Measurements from ENCODE around the gene MYOM1. TPM values are rescaled to one million over a fixed set of nuclear protein-coding genes. Genes with fewer than 3 reads are reported as not detected.
A peak's percentile ranks its signal among the peaks of the same experiment; 100 is the strongest.

MYOM1 gene
- total RNA-seq, 1 donor from 2014 or later, result 0.57 TPM

DNA sequence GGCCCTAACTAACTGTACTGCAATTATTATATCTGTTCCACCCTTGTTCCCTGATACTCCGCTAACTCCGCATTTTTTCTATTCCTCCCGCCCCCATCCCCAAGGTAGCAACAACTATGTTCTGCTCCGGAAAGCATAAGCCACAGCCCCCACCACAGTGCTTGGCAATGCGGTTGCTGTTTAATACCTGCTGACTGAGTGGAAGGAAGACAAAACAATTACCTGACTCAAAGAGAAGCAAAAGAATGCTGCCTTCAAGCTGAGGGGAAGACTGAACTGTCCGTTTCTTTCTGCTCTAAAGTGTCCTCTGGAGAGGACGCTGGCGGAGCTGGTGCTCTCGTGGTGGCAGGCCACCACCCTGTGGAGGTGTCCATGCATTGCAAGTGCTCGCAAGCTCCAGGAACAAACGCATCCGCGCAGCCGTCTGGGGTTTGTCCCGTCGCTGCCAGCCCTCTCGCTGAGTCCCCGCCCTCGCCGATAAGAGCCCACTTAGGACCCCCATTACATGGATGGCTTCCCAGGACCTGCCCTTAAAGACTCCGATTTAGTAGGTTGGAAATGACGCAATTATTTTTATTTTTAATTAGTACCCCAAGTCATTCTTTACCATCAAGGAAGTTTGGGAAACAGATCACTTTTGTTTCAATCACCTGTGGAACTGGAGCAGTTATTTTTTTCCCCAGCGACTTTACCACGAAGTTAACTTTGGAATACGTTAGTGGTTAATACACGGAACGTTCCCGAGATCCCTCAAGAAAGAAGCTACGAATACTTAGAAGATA, 26.3 kb upstream of the MYOM1 start:
- H3K4me3 ChIP-seq (ENCODE audit: insufficient read depth, low read depth, low read length), result peak overlapping the region; percentile 99
- Mint-ChIP-seq H3K9me3 (ENCODE audit: unreplicated experiment) (peaks cover under 1% of the 10 kb centered on the region), H3K36me3 (ENCODE audit: low read depth, unreplicated experiment) (peaks cover 3% of the 10 kb centered on the region), H3K27ac (ENCODE audit: unreplicated experiment) (peak overlapping the region; percentile 75), H3K4me1 (ENCODE audit: low read depth, unreplicated experiment) (peaks cover 10% of the 10 kb centered on the region), H3K4me3 (ENCODE audit: unreplicated experiment) (peak overlapping the region; percentile 86), H3K27me3 (ENCODE audit: low read depth, unreplicated experiment) (no peaks in the 10 kb centered on the region)
- peaks cover 16% of the 10 kb centered on the region for H4K20me1 ChIP-seq (ENCODE audit: insufficient read depth, low read length)
- DNase-seq (ENCODE audit: low read depth) (peak; percentile 72), FAIRE-seq (no peak)
- H3K79me2 ChIP-seq (ENCODE audit: insufficient read depth, low read length), result peaks cover 37% of the 10 kb centered on the region
- peak overlapping the region; percentile 99 for H3K9ac ChIP-seq (ENCODE audit: low read length)
- no peaks in the 10 kb centered on the region for H3K27me3 ChIP-seq (ENCODE audit: insufficient read depth, low read length)
- peak overlapping the region; percentile 77 for H2AFZ ChIP-seq (ENCODE audit: low read depth, low read length)
- H3K36me3 ChIP-seq (ENCODE audit: insufficient read depth, low read length), result peaks cover 11% of the 10 kb centered on the region
- H3K9me3 ChIP-seq (ENCODE audit: insufficient read depth, low read depth, low read length), result no peaks in the 10 kb centered on the region
- H3K4me1 ChIP-seq (ENCODE audit: insufficient read depth, low read length), result peaks cover 23% of the 10 kb centered on the region
- peak overlapping the region; percentile 88 for H3K4me2 ChIP-seq (ENCODE audit: low read length)
- no peak for TF ChIP-seq EZH2 (IDR thresholded peaks at IDR 0.05; ENCODE audit: insufficient read depth, low read length)
- TF ChIP-seq, protein P1, sequence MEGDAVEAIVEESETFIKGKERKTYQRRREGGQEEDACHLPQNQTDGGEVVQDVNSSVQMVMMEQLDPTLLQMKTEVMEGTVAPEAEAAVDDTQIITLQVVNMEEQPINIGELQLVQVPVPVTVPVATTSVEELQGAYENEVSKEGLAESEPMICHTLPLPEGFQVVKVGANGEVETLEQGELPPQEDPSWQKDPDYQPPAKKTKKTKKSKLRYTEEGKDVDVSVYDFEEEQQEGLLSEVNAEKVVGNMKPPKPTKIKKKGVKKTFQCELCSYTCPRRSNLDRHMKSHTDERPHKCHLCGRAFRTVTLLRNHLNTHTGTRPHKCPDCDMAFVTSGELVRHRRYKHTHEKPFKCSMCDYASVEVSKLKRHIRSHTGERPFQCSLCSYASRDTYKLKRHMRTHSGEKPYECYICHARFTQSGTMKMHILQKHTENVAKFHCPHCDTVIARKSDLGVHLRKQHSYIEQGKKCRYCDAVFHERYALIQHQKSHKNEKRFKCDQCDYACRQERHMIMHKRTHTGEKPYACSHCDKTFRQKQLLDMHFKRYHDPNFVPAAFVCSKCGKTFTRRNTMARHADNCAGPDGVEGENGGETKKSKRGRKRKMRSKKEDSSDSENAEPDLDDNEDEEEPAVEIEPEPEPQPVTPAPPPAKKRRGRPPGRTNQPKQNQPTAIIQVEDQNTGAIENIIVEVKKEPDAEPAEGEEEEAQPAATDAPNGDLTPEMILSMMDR (IDR thresholded peaks at IDR 0.05; ENCODE audit: insufficient read depth, low read depth, low read length), result peak; percentile 87
- H3K27ac ChIP-seq (ENCODE audit: low read depth, low read length), result peak overlapping the region; percentile 100

DNA sequence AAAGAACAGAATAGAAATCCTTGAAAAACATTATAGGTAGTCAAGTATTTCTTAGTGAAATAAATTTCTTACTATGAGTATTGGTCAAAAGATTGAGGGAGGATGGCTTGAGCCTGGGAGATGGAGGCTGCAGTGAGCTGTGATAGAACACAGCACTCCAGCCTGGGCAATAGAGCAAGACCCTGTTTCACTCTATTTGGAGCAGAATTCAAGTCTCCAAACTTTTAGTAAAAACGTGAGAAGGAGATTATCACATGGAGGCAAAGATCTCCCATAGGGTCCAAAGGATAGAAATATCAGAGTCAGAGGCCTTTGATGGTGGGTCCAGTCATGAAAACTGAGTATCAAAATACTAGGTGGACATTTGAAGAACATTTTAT, 25.4 kb upstream of the MYOM1 start:
- H3K4me3 Mint-ChIP-seq (ENCODE audit: unreplicated experiment), result peak overlapping the region; percentile 86

More for the DNA sequence above, 25.4 kb upstream of the MYOM1 start:
- Histone ChIP-seq H3K27me3 (ENCODE audit: insufficient read depth, low read length) (no peaks in the 10 kb centered on the region), H3K4me3 (ENCODE audit: insufficient read depth, low read depth, low read length) (peak overlapping the region; percentile 99), H4K20me1 (ENCODE audit: insufficient read depth, low read length) (peaks cover 12% of the 10 kb centered on the region), H3K79me2 (ENCODE audit: insufficient read depth, low read length) (peaks cover 28% of the 10 kb centered on the region), H3K36me3 (ENCODE audit: insufficient read depth, low read length) (peaks cover 11% of the 10 kb centered on the region), H2AFZ (ENCODE audit: low read depth, low read length) (no peak overlapping the region), H3K9ac (ENCODE audit: low read length) (peak overlapping the region; percentile 99), H3K27ac (ENCODE audit: low read depth, low read length) (no peak overlapping the region), H3K4me2 (ENCODE audit: low read length) (peak overlapping the region; percentile 88), H3K9me3 (ENCODE audit: insufficient read depth, low read depth, low read length) (no peaks in the 10 kb centered on the region), H3K4me1 (ENCODE audit: insufficient read depth, low read length) (peaks cover 17% of the 10 kb centered on the region)
- no peak for TF ChIP-seq EZH2 (IDR thresholded peaks at IDR 0.05; ENCODE audit: insufficient read depth, low read length)
- TF ChIP-seq, protein P1 (IDR thresholded peaks at IDR 0.05; ENCODE audit: insufficient read depth, low read depth, low read length), result no peak
- DNase-seq (ENCODE audit: low read depth) (no peak), FAIRE-seq (no peak)
- H3K9me3 Mint-ChIP-seq (ENCODE audit: unreplicated experiment), result peaks cover 4% of the 10 kb centered on the region
- no peak overlapping the region for H3K27ac Mint-ChIP-seq (ENCODE audit: unreplicated experiment)
- peaks cover 6% of the 10 kb centered on the region for H3K36me3 Mint-ChIP-seq (ENCODE audit: low read depth, unreplicated experiment)
- H3K27me3 Mint-ChIP-seq (ENCODE audit: low read depth, unreplicated experiment), result no peaks in the 10 kb centered on the region
- H3K4me1 Mint-ChIP-seq (ENCODE audit: low read depth, unreplicated experiment), result peaks cover 5% of the 10 kb centered on the region

Measured in astrocyte (in vitro differentiated cells and primary cell).